HG03095 (cell line): ENCODE data around the gene LHX1.

Source experiments
- ATAC-seq: cut with Tn5 transposase; IDR thresholded peaks from one replicate; pipeline ENCODE4 v1.9.1; 2021; ENCODE audit warnings: moderate library complexity; ENCODE audit not compliant: unreplicated experiment

LHX1 gene

DNA sequence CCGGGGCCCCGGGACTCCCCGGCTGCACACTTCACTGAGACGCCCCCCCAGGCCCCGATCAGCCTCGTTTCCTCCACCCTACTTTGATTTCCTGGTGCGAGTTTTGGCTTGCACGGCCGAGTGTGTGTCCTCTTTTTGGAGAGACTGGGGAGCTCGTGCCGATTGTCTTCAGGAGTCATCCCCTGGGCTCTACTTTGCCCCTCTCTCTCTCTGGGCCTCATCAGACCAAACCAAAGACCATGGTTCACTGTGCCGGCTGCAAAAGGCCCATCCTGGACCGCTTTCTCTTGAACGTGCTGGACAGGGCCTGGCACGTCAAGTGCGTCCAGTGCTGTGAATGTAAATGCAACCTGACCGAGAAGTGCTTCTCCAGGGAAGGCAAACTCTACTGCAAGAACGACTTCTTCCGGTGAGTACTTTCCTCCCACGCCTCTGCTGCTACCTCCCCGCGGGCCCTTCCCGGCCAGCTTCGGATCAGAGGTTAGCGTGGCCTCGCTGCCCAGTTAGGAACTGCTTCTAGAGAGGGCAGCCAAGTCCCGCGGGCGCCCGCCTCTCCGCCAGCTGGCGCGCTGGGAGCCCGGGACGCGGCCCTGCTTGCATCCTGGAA, 787 bp downstream of the LHX1 start:
- no peak for ATAC-seq

DNA sequence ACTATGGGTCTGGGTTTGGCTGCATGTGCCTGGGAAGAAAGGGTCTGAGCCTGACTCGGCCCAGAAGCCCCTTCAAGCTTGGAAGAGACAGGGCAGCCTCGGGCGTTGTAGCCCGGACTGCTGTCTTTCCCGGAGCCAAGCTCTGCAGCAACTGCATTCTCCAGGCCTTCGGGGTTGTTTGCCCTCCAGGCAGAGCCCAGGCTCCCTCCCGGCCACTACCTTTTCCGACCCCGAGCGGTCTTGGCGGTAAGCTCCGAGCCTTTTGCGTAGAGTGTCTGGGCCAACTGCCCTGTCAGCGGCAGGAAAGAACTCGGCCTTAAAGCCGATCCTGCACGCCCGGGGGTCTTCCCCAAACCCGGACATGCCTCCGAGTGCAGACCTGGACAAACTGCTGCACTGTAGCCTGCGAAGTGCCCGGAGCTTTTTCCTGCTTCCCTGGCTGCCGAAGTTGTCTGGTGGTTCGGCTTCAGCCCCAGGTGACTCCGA, 1.3 kb downstream of the LHX1 start:
- no peak for ATAC-seq

DNA sequence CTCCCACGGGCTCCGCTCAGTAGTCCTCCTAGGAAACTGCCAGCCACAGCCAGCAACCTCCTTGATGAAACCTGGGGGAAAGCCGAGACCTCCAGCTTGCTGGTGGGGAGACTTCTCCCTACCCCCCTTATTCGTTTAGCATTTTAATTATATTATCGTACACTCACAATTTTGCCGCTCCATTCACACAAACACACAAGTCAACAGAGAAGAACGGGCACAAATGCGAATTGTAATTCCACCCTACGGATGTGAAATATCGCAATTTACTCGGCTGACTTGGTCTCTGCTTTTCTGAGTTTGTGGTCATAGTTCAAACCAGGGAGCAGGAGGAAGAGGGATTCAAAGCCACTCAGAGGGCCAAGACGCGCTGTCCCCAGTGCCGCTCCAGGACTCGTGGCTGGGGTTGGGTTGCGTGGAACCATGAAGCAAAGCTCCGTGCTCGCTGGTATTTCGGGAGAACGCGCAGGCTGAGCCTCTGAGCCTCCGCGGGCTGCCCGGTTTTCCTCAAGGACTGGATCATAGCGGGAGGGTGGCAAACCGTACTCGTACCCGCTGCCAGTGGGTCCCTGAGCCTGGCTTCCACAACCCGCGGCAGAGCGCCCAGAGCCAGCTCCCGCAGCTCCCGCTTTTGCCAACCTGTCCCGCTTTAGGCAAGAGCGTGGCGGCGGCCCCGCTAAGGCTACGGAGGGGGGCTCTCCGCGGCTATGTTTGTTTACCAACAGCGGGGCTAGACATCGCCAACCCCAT, 2.0 kb downstream of the LHX1 start:
- no peak for ATAC-seq

DNA sequence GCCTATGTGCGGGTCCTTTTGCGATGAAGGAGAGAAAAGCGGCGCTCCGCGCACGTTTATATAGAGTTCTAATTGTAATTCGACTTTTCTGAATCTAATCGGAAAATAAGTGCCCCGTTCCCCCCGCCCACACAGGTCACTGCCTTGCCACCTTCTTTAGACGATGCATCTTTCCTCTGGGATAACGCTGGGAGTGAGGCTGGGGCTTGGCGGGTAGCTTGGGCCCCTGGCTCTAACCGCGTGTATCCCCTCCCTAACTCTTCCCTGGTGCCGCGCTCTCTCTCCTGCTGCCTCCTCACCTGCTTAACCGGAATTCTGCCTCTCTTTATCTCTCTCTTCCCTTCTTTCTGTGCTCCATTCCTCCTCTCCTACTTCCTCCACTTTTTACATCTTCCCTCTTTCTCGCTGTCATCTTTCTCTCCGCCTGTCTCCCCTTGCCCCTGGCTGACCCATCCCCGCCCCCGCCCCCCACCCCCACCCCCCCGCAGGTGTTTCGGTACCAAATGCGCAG, 2.6 kb downstream of the LHX1 start:
- ATAC-seq, result no peak

DNA sequence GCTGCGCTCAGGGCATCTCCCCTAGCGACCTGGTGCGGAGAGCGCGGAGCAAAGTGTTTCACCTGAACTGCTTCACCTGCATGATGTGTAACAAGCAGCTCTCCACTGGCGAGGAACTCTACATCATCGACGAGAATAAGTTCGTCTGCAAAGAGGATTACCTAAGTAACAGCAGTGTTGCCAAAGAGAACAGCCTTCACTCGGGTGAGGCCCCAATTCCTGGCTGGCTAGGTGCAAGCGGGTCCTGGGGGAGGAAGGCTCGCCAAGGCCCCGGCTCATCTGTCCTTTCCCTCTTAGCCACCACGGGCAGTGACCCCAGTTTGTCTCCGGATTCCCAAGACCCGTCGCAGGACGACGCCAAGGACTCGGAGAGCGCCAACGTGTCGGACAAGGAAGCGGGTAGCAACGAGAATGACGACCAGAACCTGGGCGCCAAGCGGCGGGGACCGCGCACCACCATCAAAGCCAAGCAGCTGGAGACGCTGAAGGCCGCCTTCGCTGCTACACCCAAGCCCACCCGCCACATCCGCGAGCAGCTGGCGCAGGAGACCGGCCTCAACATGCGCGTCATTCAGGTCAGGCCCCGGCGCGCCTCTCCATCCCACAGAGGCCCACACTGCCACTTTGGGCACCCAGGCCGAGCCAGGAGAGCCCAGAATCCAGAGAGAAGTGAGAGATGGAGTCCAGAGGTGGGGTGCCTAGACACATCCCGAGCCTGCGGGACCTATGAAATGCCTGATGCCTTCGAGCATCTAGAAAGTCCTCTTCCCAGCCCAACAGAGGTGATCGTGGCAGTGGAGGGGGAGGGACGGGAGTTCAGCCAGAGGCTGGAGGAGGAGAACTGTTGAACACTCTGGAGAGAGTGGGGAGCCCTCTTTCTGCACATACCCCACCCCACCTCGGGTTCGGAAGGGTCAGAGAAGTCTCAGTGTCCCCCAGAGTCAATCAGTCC, 3.3 kb downstream of the LHX1 start:
- no peak for ATAC-seq

DNA sequence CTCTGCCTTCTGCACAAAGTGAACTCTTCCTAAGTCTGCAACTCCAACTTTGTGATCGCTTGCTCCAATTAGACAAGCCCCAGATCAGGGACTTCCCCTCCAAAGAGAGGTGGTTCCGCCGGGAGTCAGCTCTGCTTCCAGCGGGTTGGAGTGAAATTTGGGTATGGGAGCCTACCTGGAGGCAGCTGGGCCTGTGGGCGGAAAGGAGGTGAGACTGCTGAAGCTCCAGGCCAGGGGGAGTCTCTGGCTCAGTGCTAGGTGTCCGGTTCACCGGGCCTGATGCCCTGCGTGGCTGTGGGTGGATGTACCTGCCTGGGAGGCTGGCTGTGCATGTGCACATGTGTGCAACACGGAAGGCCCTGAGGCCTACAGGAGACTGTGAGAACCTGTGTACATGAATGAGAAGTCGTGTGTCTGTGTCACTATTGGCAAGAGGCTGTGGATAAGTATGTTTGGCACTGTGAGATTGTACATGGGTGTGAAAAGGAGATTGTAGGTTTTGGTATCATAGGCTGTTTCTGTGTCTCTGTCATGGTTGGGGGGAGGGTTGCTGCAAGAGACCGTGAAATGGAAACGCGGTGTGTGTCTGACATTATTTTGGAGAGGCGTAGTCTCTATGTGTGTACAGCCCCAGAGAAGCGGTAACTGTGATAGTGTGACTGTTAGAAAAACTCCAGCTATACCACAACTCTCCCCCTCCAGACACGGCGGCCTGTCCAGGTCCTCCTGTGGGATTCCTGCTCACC, 4.2 kb downstream of the LHX1 start:
- ATAC-seq, result no peak

DNA sequence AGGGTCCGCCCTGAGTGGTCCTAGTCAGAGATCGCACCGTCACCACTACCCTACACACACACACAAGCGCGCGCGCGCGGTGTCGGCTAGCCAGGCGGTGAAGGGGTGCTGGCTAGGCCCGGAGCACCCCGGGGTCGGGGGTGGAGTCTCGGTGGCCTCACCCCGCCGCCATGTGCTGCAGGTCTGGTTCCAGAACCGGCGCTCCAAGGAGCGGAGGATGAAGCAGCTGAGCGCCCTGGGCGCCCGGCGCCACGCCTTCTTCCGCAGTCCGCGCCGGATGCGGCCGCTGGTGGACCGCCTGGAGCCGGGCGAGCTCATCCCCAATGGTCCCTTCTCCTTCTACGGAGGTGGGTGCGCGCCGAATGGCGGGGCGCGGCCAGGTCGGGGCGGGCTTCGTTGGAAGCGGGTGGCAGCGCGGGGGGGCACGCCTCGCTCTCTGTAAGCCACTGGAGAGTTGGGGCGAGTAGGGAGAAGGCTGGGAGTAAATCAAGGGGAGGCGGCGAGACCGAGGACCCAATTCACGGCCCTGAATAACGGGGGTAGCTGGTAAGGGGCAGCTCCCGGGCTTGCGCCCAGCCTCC, 4.8 kb downstream of the LHX1 start:
- no peak for ATAC-seq

DNA sequence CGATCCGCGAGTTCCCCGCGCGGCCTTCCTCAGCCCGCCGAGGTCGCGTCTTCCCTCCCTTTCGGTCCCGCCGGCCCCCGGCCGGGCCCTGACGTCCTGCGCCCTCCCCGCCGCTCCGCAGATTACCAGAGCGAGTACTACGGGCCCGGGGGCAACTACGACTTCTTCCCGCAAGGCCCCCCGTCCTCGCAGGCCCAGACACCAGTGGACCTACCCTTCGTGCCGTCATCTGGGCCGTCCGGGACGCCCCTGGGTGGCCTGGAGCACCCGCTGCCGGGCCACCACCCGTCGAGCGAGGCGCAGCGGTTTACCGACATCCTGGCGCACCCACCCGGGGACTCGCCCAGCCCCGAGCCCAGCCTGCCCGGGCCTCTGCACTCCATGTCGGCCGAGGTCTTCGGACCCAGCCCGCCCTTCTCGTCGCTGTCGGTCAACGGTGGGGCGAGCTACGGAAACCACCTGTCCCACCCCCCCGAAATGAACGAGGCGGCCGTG, 5.4 kb downstream of the LHX1 start:
- ATAC-seq, result no peak

DNA sequence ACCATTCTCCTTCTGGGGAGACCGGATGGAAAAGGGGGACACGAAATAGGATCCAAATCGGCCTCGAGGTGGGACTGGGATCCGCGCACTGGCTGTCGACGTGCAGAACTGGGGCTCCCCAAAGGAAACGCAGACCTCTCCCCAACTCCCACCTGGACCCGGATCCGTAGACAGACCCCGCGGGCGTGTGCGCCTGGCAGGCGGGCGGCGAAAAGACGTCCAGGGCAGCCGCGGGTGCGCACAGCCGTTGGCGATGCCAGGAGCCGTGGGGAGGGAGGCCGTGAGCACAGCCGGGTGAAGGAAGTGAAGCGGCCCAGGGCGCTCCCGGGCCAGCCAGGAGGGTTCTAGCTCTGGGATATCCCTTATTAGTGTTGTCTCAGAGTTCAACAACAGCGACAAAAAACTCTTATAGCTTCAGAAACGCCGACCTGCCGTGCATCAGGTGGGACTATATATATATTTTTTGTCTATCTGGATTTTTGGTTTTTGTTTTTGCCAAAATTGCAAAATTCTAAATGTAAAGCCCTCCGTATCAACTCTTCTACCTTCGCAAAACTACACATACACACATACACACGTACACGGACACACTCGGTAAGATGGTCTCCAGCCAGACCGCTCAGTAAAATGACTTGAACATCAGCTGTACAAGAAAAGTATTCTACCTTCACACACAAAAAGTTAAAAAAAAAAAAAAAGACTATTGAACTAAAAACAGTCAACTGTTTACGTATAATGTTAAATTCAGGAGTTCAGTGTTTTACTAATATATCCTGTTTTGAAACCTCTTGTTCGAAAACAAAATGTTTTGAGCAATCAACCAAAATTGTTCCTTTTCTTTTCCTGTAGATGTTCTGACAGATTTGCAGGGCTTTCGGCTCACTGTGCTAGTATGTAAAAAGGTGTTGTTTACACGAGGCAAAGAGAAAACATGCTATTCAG, 6.2 kb downstream of the LHX1 start:
- no peak for ATAC-seq

DNA sequence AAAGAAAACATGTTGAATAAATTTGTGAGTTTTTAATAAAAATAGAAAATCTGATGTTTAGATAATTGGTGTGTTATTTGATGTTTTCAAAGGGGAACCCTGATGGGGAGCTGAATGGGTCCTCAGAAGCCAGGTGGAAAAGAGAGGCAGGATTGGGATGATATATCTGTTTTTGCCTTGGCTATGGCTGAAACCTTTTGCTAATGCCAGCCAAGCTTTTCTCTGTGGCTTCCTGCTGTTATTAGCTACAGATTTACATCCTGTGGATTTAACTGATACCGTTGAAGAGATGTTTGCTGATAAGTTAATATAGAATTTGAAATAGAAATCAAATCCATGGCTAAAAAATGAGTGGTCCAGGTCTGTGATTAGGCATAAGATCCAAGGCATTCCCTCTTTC, 7.3 kb downstream of the LHX1 start:
- no peak for ATAC-seq

DNA sequence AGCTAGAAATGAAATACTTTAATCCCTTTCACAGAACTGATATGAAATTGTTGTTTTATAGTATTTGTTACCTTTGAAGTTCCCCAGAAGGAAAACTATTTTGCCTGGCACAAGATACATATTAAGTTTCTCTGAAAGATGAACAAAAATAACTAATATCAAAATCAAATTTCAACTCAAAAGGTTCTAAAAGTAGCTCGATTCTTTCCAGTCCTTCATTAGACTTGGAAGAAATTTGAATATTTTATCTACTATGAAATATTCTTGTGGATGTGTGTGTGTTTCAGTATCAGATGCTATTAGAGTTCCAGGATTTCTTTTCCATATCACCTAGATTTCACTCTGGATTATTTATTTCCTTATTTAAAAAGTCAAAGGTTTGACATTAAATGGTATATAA, 7.9 kb downstream of the LHX1 start:
- ATAC-seq, result no peak

DNA sequence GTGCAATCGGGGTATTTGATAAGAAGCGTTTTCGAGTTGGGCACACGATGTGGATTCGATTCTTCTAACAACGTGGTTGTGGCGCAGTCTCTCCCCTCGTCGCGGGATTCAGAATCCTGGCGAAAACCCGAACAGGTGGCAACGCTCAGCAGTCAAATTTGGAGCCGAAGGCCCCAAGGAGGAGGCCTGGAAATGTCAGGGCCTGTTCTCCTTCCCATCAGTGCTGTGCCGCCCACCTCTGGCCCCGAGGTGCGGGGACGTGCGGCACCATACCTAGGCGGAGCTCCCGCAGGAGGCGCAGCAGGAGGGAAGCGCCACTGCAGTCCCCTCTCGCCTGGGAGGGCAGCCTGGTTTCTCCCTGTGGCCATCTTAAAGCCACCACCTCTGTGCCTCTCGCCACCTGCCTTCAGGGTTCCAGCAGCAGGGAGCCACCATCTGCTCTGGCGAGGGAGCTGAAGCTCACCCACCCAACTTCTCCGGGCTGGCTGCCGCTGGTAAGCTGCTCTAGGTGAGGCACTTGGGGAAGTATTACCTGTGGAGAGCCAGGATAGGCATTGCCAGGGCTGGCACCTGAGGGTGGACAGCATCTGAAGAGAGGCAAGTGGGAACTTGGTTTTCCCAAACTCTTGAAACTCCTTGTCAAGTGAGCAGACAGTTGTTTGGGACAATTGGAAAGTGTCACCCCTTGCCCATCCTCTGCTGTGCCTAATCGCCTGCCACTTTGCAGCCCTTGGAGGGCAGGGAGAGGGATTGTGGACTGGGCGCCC, 8.9 kb downstream of the LHX1 start:
- no peak for ATAC-seq

DNA sequence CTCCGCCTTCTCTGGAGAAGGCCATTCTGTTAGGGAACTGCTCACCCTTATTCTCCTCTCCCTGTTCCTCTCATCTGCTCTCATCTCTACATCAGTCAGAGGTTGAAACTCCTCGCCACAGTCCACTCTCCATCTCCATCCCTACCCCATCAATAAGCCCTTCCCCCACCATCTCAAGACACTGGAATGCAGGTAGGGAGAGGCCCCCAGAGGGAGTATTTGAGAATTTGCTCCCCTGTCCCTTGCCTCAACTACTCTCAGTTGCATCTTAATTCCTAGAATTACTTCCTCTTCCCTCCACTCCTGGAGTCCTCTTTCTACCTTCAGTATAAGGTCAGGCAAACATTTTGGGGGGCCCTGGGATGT, 9.4 kb downstream of the LHX1 start:
- ATAC-seq, result no peak

DNA sequence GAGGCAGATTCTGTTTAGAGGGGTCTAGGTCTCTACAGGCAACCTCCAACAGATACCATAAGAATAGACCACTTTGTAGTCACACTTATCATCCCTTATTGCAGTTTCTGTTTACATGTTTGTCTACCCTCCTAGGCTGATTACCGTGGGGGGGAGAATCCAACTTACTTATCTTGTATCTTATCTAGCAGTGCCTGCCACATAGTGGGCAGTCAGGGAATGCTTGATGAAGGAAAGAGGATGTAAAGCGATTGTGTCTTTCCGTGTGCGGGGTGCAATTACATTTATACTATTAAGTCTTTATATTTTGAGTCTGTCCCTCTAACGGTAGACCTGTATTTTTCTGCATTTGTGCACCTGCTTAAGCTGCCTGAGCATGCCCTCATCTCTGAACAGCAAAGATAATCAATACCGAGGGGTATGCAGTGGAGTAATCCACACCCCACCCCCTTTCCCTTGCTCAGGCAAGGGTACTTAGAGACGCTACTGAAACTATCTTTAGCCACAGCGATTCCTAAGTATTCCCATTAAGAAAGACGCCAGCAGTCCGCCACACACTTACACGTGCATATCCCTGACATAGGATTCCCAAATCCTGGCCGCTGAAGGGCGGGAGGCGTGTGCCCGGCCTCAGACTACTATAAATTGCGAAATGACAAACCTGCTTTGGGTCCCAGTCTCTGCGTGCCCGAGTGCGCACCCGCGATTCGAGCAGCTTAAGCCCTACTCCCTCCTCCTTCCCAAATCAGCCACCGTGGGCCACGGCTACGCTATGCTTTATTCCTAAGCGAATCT, 10.8 kb downstream of the LHX1 start:
- no peak for ATAC-seq

DNA sequence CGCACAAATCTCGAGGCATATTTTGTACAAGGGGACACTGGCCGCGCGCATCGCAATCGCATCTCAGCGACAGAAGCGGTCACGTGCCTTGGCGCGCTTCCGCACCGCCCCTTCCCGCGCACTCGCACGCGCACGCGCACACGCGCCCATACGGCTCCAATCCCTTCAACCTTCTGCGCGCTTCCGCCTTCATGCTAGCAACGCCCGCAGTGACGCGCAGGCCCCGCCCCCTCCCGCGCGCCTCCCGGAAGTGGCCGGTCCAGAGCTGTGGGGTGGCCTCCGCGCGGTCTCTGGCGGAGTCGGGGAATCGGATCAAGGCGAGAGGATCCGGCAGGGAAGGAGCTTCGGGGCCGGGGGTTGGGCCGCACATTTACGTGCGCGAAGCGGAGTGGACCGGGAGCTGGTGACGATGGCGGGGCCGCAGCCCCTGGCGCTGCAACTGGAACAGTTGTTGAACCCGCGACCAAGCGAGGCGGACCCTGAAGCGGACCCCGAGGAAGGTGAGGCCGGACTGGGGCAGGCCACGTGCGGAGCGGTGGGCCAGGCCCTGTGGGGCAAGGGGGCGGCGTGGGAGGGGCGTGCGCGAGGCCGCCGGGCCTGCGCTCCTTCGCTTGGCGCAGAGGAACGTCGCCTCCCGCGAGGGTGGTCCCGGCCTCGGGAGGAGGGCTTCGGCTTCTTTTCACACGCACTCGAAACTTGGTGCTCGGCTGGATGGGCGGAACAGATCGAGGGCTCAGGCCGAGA, 11.6 kb downstream of the LHX1 start, which contains the start of gene AATF:
Gene AATF (plus strand): TSS at position 238 of the 744 bp plus-strand sequence. CDS start 172 bp downstream, at position 410.
- ATAC-seq, result peak; percentile 81

DNA sequence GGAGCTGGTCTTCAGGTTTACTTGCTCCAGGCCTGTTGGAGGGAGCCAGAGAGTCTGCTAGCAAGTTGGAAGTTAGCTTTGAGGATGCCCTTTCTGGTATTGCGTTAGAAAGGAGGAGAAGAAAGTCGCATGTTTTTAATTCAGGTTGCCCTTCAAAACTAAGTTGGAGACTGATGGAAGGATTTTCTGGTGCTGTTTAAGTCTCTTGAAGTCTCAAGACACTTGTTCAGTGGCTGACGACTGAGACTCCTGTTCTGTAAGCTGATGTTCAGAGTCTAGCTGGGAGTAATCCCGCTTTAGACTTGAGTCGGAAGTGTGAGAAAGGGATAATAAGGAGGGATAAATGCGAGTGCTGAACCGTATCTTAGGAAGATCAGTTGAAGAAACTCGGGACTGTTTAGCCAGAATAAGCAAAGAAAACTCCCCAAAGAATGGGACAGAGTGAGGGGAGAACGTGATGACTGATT, 12.2 kb downstream of the LHX1 start:
- ATAC-seq, result no peak

DNA sequence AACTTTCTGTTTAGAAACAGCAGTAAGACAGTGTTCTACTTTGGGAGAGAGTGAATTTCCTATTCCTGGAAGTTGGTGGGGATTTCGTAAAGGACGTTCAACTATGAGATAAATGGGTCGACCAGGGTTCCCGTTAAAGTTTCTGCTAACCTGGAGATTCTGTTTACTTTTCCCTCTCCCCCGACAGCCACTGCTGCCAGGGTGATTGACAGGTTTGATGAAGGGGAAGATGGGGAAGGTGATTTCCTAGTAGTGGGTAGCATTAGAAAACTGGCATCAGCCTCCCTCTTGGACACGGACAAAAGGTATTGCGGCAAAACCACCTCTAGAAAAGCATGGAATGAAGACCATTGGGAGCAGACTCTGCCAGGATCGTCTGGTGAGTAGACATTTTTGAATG, 12.8 kb downstream of the LHX1 start:
- no peak for ATAC-seq
